K562 (cell line): ENCODE results near the gene NME7. TPM values are rescaled to one million over a fixed set of nuclear protein-coding genes. Genes with fewer than 3 reads are reported as not detected.

Source experiments
- ARNT ChIP-seq, 2 experiments: fragments of 450-650 bp; IDR thresholded peaks; 2 replicates each; pipeline ENCODE4 v1.6.1; 2016; ENCODE audit warnings: mild to moderate bottlenecking in 1 of 2
- BMI1 ChIP-seq: fragments of 150-350 bp; IDR thresholded peaks from 2 replicates; pipeline ENCODE4 v1.6.1; 2014; ENCODE audit warnings: low read length
- GABPB2 ChIP-seq: fragments of 250-450 bp; sonication (Bioruptor Pico); conservative IDR thresholded peaks from 2 replicates; pipeline ENCODE4 v1.5.1; 2021; ENCODE audit warnings: mild to moderate bottlenecking
- HDAC2 ChIP-seq: fragments of 450-650 bp; IDR thresholded peaks from 2 replicates; pipeline ENCODE4 v1.6.1; 2016; ENCODE audit warnings: mild to moderate bottlenecking
- NCOA1 ChIP-seq: fragments of 450-650 bp; IDR thresholded peaks from 2 replicates; pipeline ENCODE4 v1.6.1; 2016; ENCODE audit warnings: low read depth
- PHB2 ChIP-seq: fragments of 450-650 bp; IDR thresholded peaks from 2 replicates; pipeline ENCODE4 v1.6.1; 2017; ENCODE audit warnings: low read depth
- POLR2H ChIP-seq: IDR thresholded peaks from 2 replicates; pipeline ENCODE4 v1.6.1; 2016; ENCODE audit warnings: missing genetic modification characterization, low read depth, mild to moderate bottlenecking, control low read depth, missing compliant biosample characterization, moderate library complexity
- RBFOX2 ChIP-seq: fragments of 200-400 bp; formaldehyde crosslinking; IDR thresholded peaks from 2 replicates; pipeline ENCODE4 v1.6.1; 2017; ENCODE audit warnings: low read depth, mild to moderate bottlenecking, low read length, moderate library complexity
- SP1 ChIP-seq: sonication (generic); formaldehyde crosslinking; IDR thresholded peaks from 2 replicates; pipeline ENCODE4 v1.8.1; 2022; ENCODE audit warnings: mild to moderate bottlenecking, missing genetic modification reagents
- SUPT5H ChIP-seq: fragments of 450-650 bp; IDR thresholded peaks from 2 replicates; pipeline ENCODE4 v1.6.1; 2016
- TAF7 ChIP-seq: fragments of 450-650 bp; IDR thresholded peaks from 2 replicates; pipeline ENCODE4 v1.6.1; 2016; ENCODE audit warnings: missing genetic modification characterization, missing compliant biosample characterization
- TAF9B ChIP-seq: fragments of 450-650 bp; IDR thresholded peaks from 2 replicates; pipeline ENCODE4 v1.6.1; 2018; ENCODE audit warnings: mild to moderate bottlenecking; ENCODE audit not compliant: partially characterized antibody
- polyA plus RNA-seq, 8 experiments: library from polyadenylated mRNA; depleted of rRNA in 4 of 8; stranded (reverse) in 5 of 8; unstranded in 3 of 8; fragments of >200 nt; fragmentation: Nextera tagmentation in 2 of 8; fragmentation: Illumina TruSeq in 1 of 8; extraction: Ambion mirVana in 2 of 8; extraction: Trizol in 1 of 8; gene quantifications; 2 replicates each; pipeline versions ENCODE4 v1.2.1 to v1.2.3, GENCODE V29; 2011 to 2014; ENCODE audit warnings: inconsistent platforms in 1 of 8, missing spikeins in 1 of 8
- total RNA-seq, 7 experiments: library from RNA; depleted of rRNA in 6 of 7; stranded (reverse); fragments of >200 nt in 6 of 7; fragmentation: Illumina TruSeq in 2 of 7; extraction: Trizol in 2 of 7; gene quantifications; 2 replicates each; pipeline versions ENCODE4 v1.2.1 to v1.2.3, GENCODE V29; 2011 to 2021; ENCODE audit warnings: low replicate concordance in 1 of 7
- TF ChIP-seq, protein P1 (sequence below), 2 experiments: fragments of 450-650 bp; IDR thresholded peaks; 2 replicates each; pipeline ENCODE4 v1.6.1; 2016; ENCODE audit warnings: mild to moderate bottlenecking in 2 of 2, borderline replicate concordance in 1 of 2, low read depth in 1 of 2, moderate library complexity in 1 of 2
- TF ChIP-seq, protein P2 (sequence below): IDR thresholded peaks from 2 replicates; pipeline ENCODE4 v1.6.1; 2011; ENCODE audit not compliant: insufficient read length; ENCODE audit errors: extremely low read depth
- TF ChIP-seq, protein P3 (sequence below), 2 experiments: fragments of 250-450 bp in 1 of 2; fragments of 450-650 bp in 1 of 2; sonication (Bioruptor Pico) in 1 of 2; IDR thresholded peaks; 2 replicates each; pipeline versions ENCODE4 v1.6.1 to v1.8.0; 2016 to 2021; ENCODE audit warnings: mild to moderate bottlenecking in 2 of 2, moderate library complexity in 2 of 2, missing compliant biosample characterization in 1 of 2, missing genetic modification characterization in 1 of 2
- TF ChIP-seq, protein P4 (sequence below): sonication (generic); formaldehyde crosslinking; IDR thresholded peaks from 2 replicates; pipeline ENCODE4 v1.8.1; 2023; ENCODE audit warnings: mild to moderate bottlenecking, missing genetic modification reagents

NME7 gene
- total and polyA plus RNA-seq, 9 of the 15 experiments (the other 6 are each of a cell fraction or from before 2014, with no cell fraction given): 7.9 to 43.2 (median 23.9) TPM

DNA sequence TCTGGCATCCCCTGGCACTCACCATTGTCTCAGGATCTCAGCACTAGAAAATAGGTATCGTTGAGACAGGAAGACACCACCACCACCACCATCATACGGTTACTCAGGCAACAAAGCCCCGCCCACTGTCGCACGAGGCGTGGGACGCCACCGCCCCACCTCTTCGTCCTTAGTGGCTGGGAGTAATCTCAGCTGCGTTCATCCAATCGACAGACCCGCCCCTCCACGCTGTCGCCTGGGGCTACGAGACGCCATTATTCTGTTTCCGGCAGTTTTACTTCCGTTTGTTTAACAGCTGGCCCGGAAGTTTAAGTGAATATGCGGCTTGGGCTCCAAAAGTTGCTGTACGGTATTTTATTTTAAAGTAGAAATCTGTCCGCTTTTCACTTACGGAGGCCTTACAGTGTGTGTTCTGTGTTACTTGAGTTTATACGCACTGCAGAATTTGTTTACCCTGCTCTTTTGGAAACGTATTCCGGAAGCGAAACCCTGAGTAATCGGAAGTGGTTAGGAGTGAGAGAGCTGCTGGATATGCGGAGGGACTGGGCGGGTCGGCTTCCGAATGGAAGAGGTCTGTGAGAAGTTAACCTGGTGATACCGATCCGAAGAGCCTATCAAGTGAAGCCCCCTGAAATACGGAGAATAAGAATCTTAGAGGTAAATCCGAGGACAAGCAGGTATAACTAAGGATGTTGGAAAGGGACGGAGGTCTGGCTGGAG lies at the start of gene NME7, which contains the start of gene BLZF1 (continued):
- TF ChIP-seq, protein P1, sequence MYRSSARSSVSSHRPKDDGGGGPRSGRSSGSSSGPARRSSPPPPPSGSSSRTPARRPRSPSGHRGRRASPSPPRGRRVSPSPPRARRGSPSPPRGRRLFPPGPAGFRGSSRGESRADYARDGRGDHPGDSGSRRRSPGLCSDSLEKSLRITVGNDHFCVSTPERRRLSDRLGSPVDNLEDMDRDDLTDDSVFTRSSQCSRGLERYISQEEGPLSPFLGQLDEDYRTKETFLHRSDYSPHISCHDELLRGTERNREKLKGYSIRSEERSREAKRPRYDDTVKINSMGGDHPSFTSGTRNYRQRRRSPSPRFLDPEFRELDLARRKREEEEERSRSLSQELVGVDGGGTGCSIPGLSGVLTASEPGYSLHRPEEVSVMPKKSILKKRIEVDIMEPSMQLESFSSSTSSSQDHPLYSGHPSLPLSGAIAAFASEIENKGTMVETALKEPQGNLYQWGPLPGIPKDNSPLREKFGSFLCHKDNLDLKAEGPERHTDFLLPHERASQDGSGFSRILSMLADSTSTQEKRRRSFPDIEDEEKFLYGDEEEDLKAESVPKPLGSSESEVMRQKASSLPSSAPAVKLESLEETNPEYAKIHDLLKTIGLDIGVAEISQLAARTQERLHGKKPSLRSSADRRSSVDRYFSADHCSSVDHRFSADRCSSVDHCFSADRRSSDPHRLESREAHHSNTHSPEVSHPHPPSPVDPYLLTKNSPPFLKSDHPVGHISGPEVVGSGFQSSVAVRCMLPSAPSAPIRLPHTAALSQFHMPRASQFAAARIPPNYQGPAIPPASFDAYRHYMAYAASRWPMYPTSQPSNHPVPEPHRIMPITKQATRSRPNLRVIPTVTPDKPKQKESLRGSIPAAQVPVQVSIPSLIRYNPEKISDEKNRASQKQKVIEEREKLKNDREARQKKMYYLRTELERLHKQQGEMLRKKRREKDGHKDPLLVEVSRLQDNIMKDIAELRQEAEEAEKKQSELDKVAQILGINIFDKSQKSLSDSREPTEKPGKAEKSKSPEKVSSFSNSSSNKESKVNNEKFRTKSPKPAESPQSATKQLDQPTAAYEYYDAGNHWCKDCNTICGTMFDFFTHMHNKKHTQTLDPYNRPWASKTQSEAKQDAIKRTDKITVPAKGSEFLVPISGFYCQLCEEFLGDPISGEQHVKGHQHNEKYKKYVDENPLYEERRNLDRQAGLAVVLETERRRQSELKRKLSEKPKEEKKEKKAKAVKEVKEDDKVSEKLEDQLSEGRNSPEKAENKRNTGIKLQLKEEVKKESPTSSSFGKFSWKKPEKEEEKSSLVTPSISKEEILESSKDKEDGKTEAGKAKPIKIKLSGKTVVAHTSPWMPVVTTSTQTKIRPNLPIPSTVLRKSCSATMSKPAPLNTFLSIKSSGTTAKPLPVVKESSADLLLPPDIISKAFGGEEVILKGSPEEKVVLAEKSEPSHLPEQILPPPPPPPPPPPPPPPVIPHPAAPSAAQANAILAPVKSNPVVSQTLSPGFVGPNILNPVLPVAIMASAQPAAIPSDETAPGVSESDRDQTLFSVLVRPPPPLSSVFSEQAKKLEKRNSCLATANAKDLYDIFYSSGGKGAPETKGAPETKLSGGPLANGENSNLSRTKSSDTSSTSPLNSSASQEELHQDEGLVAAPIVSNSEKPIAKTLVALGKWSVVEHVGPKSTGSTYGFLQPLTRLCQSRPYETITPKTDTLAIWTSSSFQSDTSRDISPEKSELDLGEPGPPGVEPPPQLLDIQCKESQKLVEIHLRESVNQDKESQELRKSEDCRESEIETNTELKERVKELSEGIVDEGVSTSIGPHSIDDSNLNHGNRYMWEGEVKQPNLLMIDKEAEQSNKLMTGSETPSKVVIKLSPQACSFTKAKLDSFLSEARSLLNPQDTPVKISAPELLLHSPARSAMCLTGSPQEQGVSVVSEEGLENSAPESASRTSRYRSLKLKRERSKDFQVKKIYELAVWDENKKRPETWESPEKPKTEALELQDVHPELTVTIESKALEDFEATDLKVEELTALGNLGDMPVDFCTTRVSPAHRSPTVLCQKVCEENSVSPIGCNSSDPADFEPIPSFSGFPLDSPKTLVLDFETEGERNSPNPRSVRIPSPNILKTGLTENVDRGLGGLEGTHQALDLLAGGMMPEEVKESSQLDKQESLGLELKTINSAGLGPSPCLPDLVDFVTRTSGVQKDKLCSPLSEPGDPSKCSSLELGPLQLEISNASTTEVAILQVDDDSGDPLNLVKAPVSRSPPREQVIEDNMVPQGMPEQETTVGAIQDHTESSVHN (IDR thresholded peaks at IDR 0.05; ENCODE audit: borderline replicate concordance in 1 of 2, low read depth in 1 of 2): peak in 1 of 2 experiments; percentile 34; a peak in 1 of 4 replicates
- TF ChIP-seq NCOA1: peak; percentile 65; the same call in 1 of the 2 replicates
- TF ChIP-seq, protein P2, sequence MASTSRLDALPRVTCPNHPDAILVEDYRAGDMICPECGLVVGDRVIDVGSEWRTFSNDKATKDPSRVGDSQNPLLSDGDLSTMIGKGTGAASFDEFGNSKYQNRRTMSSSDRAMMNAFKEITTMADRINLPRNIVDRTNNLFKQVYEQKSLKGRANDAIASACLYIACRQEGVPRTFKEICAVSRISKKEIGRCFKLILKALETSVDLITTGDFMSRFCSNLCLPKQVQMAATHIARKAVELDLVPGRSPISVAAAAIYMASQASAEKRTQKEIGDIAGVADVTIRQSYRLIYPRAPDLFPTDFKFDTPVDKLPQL: no peak
- TF ChIP-seq, protein P3, sequence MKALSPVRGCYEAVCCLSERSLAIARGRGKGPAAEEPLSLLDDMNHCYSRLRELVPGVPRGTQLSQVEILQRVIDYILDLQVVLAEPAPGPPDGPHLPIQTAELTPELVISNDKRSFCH (CRISPR knock-in tag; IDR thresholded peaks at IDR 0.05): no peak
- TF ChIP-seq, protein P3 (tag; IDR thresholded peaks at IDR 0.05): peak; percentile 30; the same call in 1 of the 2 replicates
- TF ChIP-seq GABPB2 (CRISPR knock-in tag): no peak
- TF ChIP-seq TAF9B: peak; percentile 73
- TF ChIP-seq BMI1: peak; percentile 87
- TF ChIP-seq POLR2H (tag): peak; percentile 54; the same call in 1 of the 2 replicates
- peak; percentile 32 to 68; a peak in 3 of 4 replicates for TF ChIP-seq ARNT (IDR thresholded peaks at IDR 0.05)
- peak; percentile 56; the same call in 1 of the 2 replicates for TF ChIP-seq TAF7
- TF ChIP-seq, protein P4, sequence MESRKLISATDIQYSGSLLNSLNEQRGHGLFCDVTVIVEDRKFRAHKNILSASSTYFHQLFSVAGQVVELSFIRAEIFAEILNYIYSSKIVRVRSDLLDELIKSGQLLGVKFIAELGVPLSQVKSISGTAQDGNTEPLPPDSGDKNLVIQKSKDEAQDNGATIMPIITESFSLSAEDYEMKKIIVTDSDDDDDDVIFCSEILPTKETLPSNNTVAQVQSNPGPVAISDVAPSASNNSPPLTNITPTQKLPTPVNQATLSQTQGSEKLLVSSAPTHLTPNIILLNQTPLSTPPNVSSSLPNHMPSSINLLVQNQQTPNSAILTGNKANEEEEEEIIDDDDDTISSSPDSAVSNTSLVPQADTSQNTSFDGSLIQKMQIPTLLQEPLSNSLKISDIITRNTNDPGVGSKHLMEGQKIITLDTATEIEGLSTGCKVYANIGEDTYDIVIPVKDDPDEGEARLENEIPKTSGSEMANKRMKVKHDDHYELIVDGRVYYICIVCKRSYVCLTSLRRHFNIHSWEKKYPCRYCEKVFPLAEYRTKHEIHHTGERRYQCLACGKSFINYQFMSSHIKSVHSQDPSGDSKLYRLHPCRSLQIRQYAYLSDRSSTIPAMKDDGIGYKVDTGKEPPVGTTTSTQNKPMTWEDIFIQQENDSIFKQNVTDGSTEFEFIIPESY (CRISPR knock-in tag): peak; percentile 12; the same call in 1 of the 2 replicates
- peak; percentile 76 for TF ChIP-seq SUPT5H
- peak; percentile 69 for TF ChIP-seq RBFOX2
- no peak for TF ChIP-seq PHB2
- TF ChIP-seq SP1: peak; percentile 96
- peak; percentile 70; the same call in 1 of the 2 replicates for TF ChIP-seq HDAC2
